ENCODE data around the gene SYT12.

The SYT12 gene

GRCh38 chr11:67030976-67031375, 8.0 kb downstream of the SYT12 start:
- DNase-seq (ENCODE audit: low read depth) = no peak

DNA sequence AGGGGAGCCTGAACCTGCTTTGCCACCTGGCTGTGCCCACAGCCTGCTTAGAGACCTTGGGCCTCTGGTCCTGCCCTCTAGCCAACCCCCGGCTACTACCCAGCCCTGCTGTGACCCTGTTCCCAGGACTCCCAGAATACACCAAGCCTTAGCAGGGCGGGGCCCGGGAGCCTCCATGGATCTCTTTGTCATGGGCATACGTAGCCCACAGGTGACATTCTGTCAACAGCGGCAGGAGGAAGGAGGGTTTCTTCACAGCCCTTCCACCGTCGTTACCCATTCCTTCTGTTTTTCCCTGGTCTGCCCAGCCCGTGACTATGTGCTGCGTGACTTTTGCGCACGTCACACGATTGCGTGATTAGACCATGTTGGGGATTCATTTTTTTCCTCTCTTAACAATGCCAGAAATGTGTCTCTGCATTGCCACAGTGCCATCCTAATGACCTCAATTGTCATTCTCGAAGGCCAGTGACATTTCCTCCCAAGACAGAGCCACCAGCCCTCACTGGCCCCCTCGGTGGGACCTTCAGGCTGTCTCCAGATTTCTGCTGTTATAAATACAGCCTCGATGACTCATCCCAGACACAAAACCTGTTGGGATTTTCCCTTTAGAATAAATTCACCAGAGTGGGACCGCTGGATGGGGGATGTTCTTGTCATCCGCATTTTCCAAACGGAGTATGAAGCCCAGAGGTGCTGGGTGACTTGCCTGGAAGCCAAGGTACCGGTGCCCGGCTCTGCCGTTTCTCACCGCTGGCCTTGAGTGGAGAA, 9.0 kb downstream of the SYT12 start:
- no peak for DNase-seq (ENCODE audit: low read depth)

DNA sequence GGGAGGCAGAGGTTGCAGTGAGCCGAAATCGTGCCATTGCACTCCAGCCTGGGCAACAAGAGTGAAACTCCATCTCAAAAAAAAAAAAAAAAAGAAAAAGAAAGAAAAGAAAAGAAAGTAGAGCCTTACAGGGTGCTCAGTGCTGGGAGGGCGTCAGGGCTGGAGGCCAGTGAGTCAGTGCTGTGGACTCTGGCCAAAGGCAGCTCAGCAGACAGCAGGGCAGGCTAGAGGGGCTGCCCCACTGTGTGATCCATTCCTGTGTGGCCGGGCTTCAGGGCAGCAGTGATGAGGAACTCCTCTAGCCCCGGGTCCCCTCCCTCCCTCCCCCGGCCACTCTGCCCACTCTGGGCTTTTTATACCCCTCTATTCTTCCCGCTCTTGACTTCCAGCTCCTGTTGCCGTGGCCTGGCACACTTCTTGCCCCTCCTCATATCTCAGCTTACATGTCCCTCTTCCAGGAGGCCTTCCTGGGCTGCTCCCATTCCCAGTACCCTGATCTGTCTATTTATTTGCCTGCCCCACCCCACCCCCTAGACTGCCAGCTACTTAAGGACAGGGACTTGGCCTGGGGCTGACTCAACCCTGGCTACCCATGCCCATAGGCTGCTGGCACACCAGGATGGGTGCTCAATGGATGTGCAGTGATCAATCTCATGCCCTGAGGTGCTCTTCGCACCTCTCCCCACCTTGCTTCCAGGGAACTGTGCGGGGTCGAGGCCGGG, 10.1 kb downstream of the SYT12 start:
- DNase-seq (ENCODE audit: low read depth) = no peak

- DNase-seq (ENCODE audit: low read depth) = no peak
Observed at GRCh38 chr11:67033661-67034166, 10.8 kb downstream of the SYT12 start.

DNA sequence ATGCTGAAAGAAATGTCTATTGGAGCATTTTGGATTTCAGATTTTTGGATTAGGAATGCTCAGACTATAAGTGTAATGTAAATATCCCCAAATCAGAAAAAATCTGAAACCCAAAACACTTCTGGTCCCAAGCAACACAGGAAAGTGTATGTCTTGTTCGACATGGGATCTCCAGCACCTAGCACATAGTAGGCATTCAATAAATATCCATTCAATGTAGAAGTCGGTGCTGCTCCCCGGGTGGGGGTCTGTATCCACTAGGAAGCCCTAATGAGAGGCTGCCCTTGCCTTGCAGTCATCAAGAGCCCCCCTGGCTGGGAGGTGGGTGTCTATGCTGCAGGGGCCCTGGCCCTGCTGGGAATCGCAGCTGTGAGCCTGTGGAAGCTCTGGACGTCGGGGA, 11.4 kb downstream of the SYT12 start:
- no peak for DNase-seq (ENCODE audit: low read depth)

GRCh38 chr11:67040147-67040546, 17.2 kb downstream of the SYT12 start:
- no peak for DNase-seq (ENCODE audit: low read depth)

- no peak for DNase-seq (ENCODE audit: low read depth)
Observed at GRCh38 chr11:67041602-67042001, 18.7 kb downstream of the SYT12 start.

- no peak for DNase-seq (ENCODE audit: low read depth)
Observed at GRCh38 chr11:67043572-67044349, 20.8 kb downstream of the SYT12 start.

- no peak for DNase-seq (ENCODE audit: low read depth)
Observed at GRCh38 chr11:67044496-67044895, 21.6 kb downstream of the SYT12 start.

GRCh38 chr11:67045314-67045713, 22.4 kb downstream of the SYT12 start:
- DNase-seq (ENCODE audit: low read depth) = no peak

GRCh38 chr11:67048515-67049130, 25.7 kb downstream of the SYT12 start:
- no peak for DNase-seq (ENCODE audit: low read depth)

GRCh38 chr11:67050139-67050538, 27.2 kb downstream of the SYT12 start:
- no peak for DNase-seq (ENCODE audit: low read depth)

DNA sequence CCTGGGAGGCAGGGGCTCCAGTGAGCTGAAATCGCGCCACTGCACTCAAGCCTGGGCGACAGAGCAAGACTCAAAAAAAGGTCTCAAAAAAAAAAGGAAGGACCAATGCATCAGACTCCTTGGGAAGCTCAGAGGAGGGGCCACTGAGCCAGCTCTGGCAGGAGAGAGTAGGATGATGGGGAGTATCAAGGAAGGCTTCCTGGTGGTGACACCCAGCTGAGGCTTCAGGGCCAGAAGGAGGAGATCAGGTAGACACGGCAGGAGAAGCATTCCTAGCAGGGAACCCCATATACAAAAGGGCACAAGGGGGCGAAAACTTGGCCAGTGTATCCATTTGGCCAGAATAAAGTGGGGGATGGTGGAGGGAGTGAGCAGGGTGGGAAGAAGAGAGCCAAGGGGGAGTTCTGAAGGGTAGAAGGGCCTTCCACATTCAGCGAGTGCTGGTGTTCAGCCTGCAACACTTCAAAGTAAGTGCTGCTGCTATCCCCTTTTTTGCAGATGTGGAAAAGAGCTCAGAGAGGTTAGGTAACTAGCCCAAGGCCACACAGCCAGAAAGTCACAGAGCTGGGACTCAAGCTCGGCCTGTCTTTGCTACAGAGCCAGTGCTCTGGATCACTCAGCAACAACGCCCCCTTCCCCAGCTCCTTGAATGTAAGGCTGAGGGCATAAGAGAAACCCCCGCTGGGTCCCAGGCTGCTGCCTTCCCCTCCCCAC, 28.4 kb downstream of the SYT12 start:
- no peak for DNase-seq (ENCODE audit: low read depth)

DNA sequence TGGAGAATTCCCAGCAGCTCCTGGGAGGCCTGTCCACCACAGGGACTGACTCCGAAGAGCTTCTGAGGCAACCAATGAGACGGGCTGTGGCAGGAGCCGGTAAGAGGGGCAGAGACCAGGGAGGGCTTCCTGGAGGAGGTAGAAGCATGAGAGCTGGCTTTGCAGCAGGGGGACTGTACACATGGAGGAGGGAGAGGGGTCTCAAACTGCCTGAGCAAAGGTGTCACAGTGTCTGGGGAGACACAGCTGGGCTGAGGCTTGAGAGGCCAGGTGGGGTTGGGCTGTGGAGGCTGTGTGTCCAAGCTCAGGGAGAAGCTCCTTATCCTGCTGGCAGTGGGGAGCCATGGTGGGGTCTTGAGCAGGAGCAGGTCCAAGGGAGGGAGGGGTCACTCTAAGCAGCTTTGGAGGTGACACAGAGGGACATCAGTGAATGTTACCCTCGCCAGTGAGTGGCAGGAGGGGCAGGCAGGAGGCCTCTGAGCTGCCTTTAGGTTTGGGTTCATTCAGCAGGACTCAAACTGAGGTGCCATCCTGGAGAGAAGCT, 29.1 kb downstream of the SYT12 start:
- DNase-seq (ENCODE audit: low read depth) = no peak

- no peak for DNase-seq (ENCODE audit: low read depth)
Observed at GRCh38 chr11:67052891-67053290, 30.0 kb downstream of the SYT12 start.

DNA sequence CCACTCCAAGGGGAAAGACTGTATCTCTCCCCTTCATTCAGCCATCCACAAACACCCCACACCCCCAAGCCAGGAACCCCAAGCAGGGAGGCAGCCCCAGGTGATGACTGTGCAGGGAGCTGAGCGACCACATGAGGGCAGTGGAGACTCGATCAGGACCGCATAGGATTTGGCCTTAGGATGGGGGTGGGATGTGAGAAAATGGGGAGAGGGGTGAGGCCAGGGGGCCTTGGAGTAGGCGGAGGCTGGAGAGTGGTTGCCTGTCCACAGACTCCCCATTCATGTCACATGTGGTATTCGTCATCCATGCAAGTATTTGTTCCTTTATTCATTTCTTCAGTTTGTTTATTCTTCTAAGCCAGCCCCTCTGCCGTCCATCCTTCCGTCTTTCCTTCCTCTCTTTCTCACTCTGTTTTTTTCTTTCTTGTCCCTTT, 31.0 kb downstream of the SYT12 start:
- DNase-seq (ENCODE audit: low read depth) = peak; percentile 13

GRCh38 chr11:67054346-67054835, 31.5 kb downstream of the SYT12 start:
- no peak for DNase-seq (ENCODE audit: low read depth)

DNA sequence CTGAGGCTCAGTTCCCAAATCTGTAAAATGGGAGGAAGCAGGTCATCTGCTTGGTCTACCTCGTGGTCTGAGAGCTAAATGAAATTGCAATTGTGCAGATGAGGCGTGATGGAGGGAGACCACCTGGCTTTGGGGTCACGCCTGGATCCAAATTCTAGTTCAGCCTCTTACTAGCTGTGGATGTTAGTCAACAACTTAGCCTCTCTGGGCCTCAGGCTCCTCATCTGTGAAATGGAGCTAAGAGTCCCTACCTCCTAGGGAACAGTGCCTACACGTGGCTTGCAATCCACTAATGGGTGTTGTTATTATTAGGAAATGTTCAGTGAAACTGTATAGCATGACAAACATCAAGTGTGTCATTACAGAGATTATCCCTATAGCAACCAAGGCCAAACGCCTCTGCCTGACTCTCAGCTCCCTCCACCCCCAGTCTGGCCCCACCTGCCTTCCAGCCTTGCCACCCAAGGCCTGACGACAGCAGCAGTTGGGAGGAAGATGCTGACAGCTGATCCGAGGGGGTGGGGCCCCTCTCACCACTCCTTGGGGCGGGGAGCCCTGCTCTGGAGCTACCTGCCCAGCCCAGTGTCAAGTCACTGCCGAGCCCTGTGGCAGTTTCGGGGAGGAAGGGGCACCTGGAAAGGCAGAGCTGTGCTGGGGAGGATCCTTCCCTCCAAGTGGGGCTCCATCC, 32.0 kb downstream of the SYT12 start:
- DNase-seq (ENCODE audit: low read depth) = no peak

DNA sequence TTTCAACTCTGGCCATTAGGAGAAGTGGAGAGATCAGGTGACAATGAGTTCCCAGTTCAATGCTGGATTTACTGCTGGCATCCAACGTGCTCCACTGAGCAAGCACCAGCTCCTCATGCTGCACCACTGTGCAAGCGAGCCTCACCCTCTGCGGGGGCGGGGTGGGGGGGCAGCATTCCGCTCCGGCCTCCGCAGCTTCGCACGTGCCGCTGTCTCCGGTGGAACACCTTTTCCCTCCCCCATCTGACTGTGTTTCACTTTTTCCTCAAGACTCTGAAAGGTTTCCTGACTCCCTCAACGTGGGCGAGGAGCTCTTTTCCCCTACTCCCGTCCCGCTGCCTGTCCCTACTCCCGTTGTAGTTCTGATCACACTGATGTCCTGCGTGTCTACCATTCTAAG, 32.9 kb downstream of the SYT12 start:
- DNase-seq (ENCODE audit: low read depth) = no peak
